Measurements from ENCODE around the gene KIF26B.
"Not testable (repeated sequence)": the region's sequence is repeated elsewhere in the genome, so short reads cannot be mapped to it uniquely, and the experiment has no call there.

Gene KIF26B

DNA sequence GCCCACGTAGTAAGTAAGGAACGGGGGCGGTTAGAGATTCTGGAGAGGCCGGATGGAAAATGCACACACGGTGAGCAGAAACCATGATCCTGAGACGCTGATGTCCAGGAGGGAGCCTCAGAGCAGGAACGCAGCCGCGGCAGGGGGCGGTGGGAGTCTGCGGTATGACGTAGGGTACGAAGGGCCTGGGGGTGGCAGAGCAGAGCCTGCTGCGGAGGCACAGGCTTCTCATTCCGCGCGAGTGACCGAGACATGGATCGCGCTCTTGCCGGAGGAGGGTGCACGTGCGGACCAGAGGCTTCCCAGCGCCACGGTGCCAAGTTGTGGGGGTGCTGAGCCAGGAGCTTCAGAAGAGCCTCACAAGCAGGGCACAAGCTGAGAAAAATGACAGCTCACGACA, 176.2 kb downstream of the KIF26B start:
- no peak for DNase-seq

DNA sequence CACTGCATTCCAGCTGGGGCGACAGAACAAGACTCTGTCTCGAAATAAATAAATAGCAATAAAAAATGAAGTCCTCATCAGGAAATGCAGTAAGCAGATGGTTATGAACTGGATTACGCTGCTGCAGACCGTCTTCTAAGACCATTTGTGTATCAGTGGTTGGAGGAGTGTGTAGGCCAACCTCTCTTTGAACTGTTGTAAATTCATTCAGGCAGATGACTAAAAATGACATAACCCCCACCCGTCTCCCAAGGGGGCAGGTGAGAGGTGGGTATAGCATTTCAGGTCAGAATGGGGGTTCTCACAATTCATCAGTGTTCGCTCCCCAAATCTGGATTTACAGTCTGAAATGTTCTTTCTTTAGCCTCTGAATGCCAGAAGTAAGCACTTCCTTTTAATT, 177.3 kb downstream of the KIF26B start:
- DNase-seq = no peak

DNA sequence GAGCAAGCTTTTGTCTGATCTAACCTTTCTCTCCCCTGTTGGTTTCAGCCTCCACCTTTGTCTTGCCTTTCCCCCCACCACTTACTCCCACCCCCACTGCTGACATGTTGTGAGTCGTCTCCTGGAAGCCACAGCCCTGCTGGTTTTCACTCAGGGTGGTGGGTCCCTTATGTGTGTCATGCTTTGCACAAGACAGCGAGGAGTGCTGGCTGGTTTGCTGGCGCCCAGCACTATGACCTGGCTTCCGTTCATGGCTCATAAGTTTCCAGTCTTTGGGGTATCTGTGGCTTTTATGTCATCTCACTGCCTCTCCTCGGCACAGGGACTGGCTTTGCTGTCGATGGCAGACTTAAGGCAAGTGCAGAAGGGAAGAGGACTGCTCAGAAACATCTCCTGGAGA, 177.7 kb downstream of the KIF26B start:
- no peak for DNase-seq

DNA sequence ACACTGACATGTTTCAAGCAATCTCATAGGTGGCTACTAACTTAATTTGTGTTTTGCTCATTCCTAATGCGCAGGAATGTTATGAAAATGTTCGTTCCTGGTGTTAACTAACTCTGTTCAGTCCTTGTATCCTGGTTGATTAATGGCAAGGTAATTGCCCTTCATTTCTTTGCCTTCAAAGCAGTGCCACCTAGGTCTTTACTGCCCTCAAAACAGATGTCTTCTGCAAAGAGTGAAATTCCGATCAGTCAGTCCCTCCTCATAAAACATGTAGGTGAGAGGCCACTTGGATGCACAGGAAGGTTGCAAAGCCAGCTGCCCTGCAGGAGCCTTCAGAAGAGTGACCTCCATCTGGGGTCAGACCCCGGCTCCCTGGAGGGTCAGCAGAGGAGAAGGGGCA, 179.4 kb downstream of the KIF26B start:
- no peak for DNase-seq

DNA sequence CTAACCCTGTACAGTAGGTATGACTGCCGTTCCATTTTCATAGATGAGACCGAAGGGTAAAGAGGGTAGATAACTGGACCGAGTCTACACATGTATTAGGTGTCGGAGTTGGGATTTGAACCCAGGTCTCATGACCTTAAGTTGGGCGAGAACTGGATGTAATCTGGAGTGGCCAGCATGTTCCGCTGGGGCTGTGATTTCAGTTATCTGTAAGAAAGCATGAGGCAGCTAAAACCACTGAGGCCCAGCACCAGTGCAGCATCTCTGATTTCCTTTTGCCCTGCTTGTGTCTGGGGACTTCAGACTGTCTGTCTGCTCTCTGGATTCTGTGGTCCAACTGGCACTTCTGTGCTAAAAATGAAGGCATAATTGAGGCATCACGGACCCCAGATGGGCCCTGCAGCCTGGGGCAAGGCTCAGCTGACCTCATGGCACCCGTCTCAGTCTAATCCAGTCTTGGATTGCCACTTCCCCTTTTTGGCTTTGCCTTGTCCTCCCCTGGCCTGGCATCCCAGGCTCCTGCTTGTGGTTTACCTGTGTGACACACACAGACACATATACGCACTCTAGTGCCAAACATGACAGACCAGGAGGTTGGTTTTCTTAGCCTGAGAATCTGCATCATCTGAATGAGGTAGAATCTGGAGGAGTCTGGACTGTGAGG, 180.2 kb downstream of the KIF26B start:
- peak; percentile 29 for DNase-seq

DNA sequence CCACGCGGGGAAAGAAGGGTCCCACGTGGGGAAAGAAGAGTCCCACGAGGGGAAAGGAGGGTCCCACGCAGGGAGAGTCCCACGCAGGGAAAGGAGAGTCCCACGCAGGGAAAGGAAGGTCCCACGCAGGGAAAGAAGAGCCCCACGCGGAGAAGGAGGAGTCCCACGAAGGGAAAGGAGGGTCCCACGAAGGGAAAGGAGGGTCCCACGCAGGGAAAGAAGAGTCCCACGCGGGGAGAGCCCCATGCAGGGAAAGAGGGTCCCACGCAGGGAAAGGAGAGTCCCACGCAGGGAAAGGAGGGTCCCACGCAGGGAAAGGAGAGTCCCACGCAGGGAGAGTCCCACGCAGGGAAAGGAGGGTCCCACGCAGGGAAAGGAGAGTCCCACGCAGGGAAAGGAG, 180.9 kb downstream of the KIF26B start:
- not testable (repeated sequence) for DNase-seq

DNA sequence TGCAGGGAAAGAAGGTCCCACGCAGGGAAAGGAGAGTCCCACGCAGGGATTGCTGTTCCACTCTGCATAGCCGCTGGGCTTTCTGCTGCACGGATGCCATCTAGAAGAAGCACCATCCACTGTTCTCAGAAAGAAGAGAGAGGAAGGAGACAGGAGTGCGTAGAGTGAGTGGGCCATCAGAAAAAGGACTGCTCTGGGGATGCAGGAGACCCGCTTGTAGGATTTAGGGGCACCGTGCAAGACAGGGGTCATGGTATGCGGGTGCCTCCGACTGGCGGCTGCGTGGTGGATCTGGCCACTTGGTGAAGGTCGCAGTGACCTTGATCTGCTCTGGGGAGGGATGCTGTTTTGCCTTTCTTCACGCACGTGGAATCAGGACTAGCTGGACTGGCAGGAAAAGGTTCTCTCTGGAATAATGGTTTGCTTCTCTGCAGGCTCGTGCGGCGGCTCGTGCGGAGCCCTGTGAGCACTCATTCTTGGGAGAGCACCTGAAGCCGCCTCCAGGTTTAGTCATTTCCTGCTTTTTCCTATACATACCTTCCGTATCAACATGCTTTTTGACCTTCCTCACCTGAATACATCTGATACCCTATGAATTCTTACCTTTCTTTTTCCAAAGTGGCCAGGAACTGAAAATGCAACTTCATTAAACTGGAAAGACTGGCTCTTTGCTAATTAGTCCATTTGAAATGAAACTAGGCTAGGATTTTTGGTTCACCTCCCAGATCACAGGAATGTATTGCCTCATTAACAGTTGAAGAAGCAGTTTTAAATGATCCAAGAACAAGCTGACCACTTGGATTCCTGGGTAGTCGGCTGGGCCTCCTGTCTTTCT, 181.6 kb downstream of the KIF26B start:
- DNase-seq = peak; percentile 3

DNA sequence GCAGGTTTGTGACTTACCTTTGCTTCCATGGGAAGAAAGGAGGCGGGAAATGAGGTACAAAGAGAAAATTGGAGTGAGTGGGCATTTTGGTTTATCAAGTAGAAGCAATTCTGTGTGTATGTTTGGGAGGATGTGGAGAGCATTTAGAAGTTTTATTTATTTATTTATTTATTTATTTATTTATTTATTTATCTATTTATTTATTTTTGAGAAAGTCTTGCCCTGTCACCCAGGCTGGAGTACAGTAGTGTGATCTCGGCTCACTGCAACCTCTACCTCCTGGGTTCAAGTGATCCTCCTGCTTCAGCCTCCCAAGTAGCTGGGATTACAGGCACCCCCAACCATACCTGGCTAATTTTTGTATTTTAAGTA, 182.2 kb downstream of the KIF26B start:
- DNase-seq = not testable (repeated sequence)

DNA sequence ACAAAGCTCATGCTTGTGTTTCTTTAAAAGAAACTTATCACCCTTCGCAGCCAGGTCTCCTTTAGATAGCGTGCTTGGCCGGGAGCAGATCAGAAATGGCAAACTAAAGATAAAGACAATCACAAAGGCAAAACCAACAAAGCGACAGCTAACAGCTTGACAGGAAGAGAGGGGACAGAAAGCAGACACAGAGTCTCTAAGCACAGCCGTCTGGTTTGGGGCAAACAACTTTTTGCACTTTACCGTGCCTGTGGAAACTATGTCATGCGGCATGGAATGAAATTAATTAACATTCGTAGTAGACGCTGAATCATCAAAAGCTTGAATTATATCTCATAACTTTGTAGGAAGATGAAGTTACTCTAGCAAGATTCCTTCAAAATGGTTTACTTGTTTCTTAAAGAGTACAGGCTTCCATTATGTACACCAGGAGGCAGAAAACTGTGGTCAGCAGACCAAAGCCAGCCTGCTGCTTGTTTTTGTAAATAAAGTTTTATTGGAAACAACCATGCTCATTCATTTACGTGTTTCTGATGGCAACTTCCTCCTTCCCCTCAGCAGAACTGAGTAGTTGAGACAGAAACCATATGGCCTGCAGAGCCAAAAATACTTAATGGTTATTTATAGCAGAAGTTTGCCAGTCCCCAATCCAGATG, 183.2 kb downstream of the KIF26B start:
- DNase-seq = peak; percentile 91

DNA sequence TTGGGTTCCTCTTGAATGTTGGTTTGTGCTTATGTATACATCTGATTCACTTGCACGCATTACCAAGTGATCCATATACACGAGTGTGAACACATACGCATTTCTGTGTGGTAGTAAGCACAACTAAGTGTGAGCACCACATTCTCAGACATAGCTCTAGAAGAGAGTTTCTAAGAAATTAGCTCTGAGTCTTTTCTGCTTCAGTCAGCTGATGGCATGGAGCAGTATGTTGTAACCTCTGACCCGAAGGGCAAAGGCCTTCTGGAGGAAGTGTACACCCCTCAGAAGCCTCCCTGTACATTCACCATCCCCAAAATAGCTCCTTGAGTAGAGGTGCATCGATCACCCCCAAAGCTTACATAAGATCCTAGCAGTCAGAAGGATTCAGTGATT, 183.7 kb downstream of the KIF26B start:
- DNase-seq = no peak

DNA sequence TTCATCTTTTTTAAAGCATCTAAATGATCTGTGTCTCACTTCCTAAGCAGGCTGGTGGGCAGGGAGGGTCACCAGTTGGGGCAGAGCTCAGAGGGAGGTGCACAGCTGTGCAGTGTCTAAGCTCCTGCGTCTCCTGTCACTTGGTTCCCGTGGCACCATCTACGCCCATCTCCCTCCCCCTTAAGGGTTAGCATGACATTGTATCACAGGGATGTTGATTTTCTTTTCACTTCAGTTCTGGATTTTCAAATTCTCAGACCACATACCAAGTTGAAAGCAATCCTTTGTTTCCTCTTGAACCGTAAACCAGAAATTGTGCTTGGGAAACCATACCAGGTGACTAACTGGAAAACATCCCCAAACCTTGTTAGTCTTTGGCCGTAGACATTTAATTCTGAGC, 187.0 kb downstream of the KIF26B start:
- no peak for DNase-seq

DNA sequence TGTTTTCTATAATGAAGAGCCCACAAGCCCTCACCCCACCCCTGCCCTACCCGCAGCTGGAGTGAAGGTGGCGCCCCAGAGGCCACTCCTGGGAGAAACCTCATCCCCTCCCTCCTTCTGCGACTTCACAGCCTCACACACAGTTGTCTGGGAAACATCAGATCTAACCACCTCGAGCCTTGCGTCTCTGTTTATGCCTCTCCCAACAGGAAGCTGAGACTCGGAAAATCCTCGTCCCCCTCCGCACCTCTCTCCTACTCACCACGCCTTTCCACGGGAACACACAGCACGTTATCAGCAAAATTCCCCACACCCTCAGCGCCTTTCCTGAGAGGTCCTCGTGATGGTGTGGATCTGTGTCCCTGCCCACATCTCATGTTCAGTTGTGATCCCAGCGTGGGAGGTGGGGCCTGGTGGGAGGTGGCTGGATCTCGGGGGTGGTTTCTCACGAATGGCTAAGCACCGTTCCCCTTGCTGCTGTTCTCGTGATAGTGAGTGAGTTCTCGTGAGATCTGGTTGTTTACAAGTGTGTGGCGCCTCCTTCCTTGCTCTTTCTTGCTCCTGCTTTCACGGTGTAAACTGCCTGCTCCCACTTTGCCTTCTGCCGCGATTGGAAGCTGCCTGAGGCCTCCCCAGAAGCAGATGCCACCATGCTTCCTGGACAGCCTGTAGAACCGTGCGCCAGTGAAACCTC, 190.6 kb downstream of the KIF26B start:
- no peak for DNase-seq

DNA sequence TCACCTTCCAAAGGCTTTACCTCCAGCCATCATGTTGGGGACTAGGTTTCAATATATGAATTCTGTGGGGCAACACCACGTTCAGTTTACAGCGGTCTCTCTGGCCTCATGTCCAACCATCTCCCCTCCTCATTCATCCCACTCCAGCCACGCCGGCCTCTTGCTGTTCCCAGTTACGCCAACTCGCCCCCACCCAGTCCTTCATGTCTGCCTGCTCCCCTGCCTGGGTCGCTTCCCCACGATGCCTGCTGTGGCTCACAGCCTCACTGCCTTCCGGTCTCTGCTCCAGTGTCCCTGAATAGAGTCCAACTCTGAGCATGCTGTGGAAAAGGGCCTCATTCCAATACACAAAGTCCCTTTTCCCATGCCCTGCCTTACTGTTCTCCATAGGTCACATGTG, 193.8 kb downstream of the KIF26B start:
- no peak for DNase-seq

DNA sequence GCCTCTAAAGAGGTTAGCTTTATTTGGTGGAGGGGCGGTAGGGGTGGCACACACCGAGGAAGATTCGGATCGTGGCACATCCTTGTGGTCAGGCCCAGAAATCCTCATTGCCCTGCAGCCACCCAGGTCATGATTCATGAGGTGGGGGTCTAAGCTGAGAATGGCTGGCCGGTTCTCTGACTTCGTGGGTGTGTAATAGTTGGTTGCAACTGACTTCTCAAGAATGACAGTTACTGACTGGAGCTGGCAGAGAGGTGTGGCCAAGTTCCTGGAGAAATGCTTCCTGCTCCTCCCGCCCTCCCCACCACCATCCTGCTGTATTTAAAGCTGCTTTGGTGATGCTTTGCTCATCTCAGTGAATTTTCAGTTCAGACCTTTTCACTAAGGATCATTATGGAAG, 198.6 kb downstream of the KIF26B start:
- DNase-seq = no peak

DNA sequence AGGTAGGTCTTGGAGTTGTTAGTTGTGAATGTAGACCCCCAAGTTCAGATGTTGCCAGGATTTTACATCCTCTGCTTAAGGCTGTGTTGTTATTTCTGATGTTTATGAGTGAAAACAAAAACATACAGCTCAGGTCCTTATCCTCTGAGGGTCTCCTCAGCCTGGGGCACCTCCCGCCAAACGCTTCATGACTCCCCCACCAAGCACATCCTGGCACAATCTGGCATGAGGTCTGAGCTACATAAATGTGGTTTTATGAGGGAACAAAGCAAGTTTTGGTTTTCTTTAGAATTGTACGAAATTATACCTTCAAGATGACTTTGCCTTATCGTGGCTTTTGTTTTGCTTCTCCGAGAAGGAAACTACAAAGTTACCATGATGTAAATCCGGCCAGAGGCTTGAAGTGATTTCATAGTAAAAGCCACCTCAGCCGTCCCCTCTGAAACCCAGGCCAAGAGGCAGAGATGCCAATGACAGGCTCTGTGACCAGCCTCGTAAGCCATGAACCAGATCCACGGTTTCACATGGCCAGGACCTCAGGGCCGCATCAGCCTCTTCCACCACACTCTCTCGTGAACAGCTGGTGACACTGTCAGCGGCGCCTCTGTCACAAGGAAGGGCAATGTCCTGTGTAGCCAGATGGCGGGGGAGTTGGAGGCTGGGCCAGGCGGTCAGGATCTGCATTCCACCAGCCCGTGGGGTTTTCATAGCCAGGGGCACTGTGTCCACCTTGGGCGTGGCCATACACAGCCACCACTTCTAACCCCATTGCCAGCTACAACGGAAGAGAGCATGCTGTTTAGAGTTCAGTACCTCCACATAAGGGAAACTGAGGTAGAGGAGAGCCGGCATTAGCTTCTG, 199.4 kb downstream of the KIF26B start:
- DNase-seq = no peak

DNA sequence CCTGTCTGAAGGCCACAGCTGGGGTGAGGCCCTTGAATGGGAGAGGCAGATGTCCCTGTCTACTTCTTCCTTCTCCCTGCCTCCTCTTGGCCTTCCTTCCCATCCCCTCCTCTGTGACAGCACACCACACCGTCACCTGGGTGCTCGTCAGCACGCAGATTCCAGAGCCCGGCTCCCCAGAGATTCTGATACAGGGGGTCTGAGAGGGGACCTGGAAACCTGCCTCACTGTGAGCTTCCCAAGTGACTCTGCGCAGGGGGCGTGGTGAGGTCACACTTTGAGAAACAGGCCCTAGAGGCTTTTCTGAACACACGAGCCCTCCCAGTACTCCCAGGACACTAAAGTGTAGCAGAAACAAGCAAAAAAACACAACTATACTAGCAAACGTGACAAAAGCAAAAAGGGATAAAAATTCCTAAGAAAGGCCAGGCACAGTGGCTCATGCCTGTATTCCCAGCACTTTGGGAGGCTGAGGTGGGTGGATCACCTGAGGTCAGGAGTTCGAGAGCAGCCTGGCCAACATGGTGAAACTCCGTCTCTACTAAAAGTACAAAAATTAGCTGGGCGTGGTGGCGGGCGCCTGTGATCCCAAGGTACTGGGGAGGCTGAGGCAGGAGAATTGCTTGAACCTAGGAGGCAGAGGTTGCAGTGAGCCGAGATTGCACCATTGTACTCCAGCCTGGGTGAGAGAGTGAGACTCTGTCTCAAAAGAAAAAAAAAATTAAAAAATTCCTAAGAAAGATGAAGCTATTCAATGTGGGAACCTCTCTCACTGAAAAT, 201.3 kb downstream of the KIF26B start:
- not testable (repeated sequence) for DNase-seq

DNA sequence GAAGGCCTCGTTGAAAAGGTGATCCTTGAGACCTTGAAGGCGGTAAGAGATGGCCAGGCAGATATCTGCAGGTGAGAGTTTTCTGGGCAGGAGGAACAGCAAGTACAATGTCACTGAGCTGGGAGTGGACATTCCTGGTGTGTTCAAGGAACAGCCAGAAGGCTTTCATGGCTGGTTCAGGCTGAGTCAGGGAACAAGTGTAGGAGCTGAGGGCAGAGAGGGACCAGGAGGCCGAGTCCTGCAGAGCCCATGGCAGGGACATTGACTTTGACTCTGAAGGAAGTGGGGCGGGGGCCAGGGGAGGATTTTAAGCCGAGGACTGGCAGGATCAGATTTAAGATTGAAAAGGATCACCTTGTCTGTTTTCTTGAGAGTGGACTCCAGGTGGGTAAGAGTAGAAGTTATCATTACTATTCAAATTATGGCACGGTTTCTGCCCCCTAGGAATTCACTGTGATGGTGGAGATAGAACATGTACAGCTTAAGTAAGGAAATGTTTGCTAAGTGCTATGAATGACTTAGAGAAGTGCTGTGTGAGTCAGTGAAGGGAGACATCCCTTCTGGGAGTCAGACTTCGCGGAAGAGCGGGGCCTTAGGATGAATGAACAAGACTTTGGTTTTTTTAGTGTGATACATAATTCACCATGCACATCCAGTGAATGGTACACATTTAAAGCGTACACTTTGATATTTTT, 202.3 kb downstream of the KIF26B start:
- no peak for DNase-seq

DNA sequence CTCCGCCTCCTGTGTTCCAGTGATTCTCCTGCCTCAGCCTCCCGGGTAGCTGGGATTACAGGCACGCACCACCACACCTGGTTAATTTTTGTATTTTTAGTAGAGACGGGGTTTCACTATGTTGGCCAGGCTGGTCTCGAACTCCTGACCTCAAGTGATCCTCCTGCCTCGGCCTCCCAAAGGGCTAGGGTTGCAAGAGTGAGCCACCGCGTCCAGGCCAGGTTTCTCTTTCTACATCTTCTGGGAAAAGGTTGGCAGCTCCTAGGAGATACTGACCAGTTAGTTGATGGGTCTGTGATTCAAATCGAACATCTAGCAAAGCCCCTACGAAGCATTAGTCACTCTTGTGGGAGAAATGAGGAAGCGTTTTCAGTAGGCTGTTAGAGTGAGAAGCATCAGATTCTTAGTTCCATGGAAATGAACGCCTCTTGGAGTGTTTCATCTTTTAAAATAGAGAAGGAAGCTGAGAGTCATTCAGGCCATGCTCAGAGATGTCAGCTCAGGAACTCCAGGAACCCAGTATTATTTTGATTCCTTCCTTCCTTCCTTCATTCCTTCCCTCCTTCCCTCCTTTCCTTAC, 204.4 kb downstream of the KIF26B start:
- not testable (repeated sequence) for DNase-seq

DNA sequence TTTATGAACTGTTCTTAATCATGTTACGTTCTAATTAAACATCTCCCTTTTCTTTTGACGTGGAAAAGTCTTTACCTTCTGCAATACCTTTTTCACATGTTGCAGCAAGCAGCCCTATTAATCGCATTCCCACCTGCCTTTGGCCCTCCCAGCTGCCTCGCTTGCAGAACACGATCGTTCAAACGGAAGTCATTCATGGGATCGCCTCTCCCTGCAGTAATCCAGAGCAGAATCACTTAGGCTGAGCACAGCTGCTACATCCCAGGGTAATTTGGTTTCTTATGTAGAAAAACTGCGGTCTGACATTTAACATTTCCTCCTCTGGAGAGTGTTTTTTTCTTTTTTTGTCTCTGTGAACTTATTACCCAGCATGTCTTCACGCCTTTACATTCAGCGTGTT, 206.3 kb downstream of the KIF26B start:
- DNase-seq = no peak

DNA sequence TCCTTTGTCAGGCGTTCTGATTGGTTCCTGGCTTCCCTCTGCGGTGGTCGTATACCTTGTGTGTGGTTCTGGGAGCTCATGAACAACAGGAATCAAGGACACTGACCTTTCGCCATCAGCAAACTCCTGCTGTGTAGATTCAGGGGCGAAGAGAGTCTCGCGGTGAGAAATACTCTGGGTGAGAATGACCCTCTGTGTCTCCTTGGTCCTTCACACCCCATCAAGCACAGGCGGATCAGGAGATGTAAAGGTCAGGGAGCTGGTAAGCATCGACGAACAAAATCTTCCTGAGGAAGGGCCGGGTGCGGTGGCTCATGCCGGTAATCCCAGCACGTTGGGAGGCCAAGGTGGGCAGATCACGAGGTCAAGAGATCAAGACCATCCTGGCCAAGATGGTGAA, 207.2 kb downstream of the KIF26B start:
- DNase-seq = no peak

Measured in hematopoietic multipotent progenitor cell treated with erythropoietin and hydrocortisone succinate and interleukin-3 and kit ligand, for 8 days (in vitro differentiated cells).